ENCODE data around the gene NCOA5.

- no peak for TF ChIP-seq EP300 (IDR thresholded peaks at IDR 0.05)
- no peak for TF ChIP-seq CTCF (IDR thresholded peaks at IDR 0.05)
- TF ChIP-seq POLR2AphosphoS5 (IDR thresholded peaks at IDR 0.05): no peak
- no peak for TF ChIP-seq POLR2A (IDR thresholded peaks at IDR 0.05)
Observed at GRCh38 chr20:46127396-46128010, 37.7 kb upstream of the NCOA5 start.
